Measurements from ENCODE around the gene TPRA1.

GRCh38 chr3:127608362-127608718 is 17.8 kb upstream of the TPRA1 start:
- TF ChIP-seq POLR2A (IDR thresholded peaks at IDR 0.05): no peak
- TF ChIP-seq, protein P1, sequence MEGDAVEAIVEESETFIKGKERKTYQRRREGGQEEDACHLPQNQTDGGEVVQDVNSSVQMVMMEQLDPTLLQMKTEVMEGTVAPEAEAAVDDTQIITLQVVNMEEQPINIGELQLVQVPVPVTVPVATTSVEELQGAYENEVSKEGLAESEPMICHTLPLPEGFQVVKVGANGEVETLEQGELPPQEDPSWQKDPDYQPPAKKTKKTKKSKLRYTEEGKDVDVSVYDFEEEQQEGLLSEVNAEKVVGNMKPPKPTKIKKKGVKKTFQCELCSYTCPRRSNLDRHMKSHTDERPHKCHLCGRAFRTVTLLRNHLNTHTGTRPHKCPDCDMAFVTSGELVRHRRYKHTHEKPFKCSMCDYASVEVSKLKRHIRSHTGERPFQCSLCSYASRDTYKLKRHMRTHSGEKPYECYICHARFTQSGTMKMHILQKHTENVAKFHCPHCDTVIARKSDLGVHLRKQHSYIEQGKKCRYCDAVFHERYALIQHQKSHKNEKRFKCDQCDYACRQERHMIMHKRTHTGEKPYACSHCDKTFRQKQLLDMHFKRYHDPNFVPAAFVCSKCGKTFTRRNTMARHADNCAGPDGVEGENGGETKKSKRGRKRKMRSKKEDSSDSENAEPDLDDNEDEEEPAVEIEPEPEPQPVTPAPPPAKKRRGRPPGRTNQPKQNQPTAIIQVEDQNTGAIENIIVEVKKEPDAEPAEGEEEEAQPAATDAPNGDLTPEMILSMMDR (IDR thresholded peaks at IDR 0.05): no peak
- no peak for TF ChIP-seq EP300 (IDR thresholded peaks at IDR 0.05)
